Urothelium cell line (cell line): Measurements from ENCODE around the gene PRR7.

Source experiments
- DNase-seq: peaks from one replicate; pipeline ENCODE4 v3.0.0; 2011; ENCODE audit warnings: low spot score, mixed read lengths
- FAIRE-seq: peaks from 2 replicates; lab custom pipeline; 2011; peaks lifted over from hg19 to GRCh38; lab: Jason Lieb, UNC

The PRR7 gene

DNA sequence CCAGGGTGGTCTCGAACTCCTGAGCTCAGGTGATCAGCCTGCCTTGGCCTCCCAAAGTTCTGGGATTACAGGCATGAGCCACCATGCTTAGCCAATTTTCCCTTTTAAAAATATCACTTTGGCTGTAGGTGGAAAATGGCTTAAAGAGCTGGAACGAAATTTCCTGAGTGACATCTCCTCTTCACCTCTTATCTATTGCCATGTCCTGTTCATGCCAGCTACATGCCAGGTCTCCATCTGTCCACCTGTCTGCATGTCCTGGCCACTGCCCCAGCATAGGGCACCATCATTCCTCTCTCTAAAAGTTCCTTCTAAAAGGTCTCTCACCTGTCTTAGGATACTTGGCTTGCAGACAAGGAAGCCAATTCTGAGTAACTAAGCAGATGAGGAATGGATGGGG, 22.9 kb upstream of the PRR7 start:
- FAIRE-seq: no peak
- no peak for DNase-seq

DNA sequence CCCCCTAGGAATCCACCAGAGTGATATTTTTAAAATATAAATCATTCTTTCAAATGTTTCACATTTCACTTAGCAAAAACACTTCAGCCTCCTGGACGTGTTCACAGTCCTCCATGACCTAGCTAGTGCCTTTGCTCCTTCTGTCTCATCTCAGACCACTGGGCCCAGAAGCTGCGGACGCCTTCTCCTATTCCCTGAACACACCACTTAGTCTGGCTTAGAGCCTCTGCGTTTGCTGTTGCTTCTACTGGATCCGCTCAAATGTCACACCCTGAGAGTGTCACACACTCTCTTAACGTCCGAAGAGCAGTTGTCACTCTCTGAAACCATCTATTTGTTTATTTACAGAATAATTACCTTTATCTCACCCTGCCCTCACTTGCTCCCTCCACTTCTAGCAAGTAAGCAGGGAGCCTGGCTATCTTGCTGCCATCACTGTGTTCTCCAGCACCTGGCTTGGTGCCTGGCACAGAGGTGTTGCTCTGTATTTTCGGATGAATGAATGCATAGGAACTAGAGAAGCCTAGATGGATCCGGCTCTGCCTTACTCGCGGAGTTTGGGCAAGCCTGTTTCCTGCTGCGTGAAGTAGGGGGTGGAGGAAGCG, 21.3 kb upstream of the PRR7 start:
- FAIRE-seq (no peak), DNase-seq (no peak)

DNA sequence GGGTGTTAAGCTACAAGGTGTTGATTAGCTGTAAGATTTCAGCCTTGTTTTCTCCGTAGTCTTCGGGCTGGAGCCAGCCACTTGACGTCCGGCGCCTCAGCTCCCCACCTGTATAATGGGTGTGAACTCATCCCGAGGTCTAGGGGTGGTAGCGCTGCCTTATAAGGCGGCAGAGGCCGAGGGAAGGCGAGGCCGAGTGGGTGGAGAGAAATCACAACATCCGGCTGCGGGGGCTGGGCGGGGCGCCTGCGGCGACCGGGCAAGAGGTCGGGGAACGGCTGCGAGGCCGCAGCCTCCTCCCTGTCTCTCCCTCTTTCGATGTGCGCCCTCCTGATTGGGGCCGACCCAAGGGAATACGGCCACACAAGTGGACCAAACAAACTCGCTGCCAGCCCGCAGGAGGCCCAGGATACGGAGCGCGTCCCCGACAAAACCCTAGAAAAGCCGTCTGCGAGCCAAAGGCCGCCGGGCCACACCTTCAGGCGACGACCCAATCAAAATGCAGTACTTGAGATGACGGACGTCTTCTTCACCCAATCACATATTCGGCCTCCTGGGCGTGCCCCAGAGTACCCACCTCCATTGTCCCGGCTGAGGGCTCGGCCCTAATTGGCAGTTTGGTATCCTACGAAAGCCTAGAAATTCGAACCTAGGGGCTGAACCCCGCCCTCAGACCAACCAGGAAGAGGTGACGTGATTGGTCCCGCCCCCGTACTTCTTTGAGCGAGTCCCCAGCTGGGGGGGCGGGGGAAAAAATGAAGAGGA, 20.6 kb upstream of the PRR7 start:
- FAIRE-seq: peak; percentile 32
- DNase-seq: peak; percentile 98

GRCh38 chr5:177426566-177427210, 19.9 kb upstream of the PRR7 start, which contains the start of gene GRK6:
Gene GRK6, plus strand, starts transcription at chr5:177426676. Its CDS starts 170 bp downstream, at chr5:177426846.
- peak; percentile 62 for DNase-seq
- no peak for FAIRE-seq

DNA sequence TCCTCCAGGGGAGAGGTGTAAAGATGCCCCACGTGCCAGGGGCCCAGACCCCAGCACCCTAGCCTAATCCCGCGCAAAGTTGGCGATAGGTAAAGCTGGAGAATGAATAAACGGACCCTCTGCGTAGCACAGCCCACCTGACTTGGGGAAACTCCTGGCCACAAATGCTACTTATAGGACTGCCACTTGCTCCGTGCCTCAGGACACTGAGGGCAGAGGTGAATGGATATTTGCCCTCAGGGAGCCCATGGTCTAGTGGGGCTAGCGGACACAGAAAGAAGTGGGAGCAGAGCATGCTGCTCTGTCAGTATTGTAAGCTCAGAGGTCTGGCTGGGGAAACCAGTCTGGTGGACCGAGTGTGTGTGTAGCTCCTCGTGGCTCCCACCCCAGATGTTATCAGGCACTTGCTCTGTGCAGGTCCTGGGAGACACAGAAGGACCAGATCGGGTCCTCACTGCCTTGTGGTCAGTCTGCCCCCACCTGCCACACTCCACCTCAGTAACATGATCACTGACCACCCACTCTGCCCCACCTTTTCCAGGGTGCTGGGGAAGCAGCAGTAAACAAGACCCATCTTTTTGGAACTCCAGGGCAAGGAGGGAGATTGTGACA, 19.3 kb upstream of the PRR7 start:
- FAIRE-seq (no peak), DNase-seq (no peak)

GRCh38 chr5:177427919-177428573, 18.6 kb upstream of the PRR7 start:
- no peak for DNase-seq
- FAIRE-seq: no peak

- DNase-seq (no peak), FAIRE-seq (no peak)
Observed at GRCh38 chr5:177428574-177429217, 17.9 kb upstream of the PRR7 start.

GRCh38 chr5:177429248-177430040, 17.2 kb upstream of the PRR7 start:
- DNase-seq: no peak
- no peak for FAIRE-seq

DNA sequence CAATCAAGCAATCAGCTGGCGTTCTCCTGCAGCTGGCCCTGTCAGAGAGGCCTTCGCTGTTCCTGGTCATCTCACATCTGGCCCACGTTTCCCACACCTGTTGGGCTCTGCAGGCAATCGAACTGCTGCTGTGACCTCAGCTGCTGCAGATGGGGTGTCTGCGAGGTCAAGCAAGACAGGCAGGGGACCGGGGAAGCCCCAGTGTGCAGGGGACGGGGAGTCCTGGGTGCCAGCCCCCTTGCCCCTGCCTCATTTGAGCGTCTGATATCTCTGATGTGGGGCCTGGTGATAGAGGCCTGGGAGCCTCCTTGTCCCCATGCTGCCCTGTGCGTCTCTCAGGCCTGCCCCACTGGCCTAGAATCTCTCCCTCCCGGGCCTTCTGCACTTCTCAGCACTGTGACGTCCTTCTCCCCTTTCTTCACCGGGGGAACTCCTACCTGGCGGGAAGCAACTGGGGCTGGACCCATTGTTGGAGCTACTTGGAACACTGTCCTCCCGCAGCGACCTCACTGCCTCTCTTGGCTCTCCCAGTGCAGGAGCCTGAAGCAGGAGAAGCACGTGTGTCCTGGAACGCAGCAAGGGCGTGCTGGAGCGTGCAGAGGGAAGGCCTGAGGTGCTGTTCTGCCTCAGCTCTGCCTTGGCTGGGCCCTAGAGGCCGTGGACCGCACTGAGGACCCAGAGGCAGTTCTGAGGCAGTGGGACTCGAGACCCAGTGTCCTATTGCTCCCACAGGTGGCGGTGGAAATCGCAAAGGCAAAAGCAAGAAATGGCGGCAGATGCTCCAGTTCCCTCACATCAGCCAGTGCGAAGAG, 16.3 kb upstream of the PRR7 start:
- FAIRE-seq (no peak), DNase-seq (no peak)

DNA sequence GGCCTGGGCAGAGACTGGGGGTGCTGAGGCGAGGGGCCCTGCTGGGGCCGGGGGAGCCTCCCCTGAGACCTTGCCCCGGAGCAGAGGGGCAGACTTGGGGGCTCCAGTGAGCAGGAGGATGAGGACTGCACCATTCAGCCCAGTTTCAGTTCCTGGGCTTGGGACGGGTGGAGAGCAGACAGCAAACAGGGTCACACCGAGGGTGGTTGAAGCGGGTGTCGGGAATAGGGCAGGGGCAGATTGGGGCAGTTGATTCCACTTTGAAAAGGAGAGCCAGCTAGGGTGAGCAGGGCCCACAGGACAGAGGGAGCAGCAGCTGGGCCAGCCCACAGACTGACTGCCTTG, 15.7 kb upstream of the PRR7 start:
- DNase-seq: no peak
- FAIRE-seq: no peak

- no peak for FAIRE-seq
- DNase-seq: no peak
Observed at GRCh38 chr5:177431317-177432142, 15.1 kb upstream of the PRR7 start.

DNA sequence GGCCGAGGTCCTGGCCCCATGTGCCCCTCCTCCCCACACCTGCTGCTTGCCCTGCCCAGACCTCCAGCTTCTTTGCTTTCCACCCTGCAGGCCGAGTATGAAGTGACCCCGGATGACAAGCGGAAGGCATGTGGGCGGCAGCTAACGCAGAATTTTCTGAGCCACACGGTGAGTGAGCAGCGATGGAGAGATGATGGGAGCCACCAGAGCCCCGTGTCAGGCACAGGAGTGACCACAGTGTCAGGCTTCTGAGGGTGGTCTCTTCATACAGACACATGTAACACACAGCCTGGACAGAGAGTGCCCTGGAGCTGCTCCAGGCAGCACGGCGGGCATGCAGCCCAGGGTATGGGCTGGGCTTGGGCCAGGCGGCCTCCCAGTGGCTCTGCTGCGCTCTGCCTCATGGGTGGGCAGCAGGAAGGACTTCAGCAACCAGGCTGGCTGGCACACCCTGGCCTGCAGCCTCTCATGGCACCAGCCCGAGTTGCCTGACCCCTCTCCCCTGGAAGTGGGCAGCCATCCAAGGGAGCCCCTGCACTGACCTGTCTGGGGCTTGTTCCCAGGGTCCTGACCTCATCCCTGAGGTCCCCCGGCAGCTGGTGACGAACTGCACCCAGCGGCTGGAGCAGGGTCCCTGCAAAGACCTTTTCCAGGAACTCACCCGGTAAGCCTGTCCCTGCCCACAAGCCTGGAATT, 14.3 kb upstream of the PRR7 start:
- DNase-seq: no peak
- no peak for FAIRE-seq

GRCh38 chr5:177432839-177433657, 13.6 kb upstream of the PRR7 start:
- no peak for DNase-seq
- no peak for FAIRE-seq

- FAIRE-seq (no peak), DNase-seq (no peak)
Observed at GRCh38 chr5:177433658-177434217, 12.9 kb upstream of the PRR7 start.

DNA sequence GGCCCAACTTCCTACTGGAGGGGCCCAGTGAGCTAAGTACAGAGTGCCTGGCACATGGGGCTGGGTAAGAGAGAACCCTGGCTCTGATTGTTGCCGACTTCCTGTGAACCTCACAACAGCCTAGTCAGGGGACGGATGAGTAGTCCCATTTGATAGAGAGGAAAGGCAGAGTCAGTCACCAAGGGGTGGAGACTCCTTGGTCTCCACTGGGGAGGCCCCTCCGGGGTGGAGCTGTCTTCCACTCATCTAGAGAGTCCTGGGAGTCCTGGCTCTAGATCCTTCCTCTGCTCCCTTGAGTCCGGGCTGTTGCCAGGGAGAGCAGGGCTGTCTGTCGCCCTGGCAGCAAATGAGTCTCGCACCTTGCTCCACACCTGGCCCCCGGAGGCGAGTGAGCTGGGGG, 12.2 kb upstream of the PRR7 start:
- FAIRE-seq: no peak

DNA sequence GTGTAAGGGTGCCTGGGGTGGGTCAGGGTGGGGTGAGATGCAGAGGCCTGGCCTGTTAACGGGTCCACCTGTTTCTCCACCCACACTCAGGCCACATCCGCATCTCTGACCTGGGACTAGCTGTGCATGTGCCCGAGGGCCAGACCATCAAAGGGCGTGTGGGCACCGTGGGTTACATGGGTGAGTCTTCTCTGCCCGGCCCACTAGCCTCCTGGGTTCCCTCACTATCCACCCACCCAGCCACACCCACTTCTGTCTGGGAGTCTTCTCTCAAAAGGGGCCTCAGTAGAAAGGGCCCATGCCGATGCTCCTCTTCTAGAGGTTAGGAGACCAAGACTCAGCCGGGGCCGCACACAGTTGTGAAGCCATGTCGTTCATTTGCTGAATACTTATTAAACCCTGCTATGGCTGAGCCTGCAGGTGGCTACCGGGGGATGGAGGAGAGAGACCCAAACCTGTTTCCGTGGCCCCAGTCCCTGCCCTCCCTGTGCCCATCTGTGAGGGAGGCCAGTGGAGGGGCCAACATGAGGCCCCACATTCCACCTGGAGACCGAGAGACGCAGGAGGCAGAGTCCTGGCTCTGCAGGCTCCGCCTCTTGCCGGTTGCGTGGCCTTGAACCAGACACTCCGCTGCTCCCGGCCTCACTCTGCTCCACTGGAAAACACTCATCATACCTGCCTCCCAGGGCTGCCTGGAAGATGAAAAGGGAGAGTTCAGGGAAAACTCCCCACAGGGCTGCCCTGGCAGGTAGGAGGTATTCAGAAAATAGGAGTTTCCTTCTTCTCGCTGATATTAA, 11.5 kb upstream of the PRR7 start:
- no peak for DNase-seq
- no peak for FAIRE-seq

More for the DNA sequence above, 12.2 kb upstream of the PRR7 start:
- DNase-seq: no peak
